Neutrophil (primary cell): ENCODE measurements around the gene GET4.
"Not testable (repeated sequence)": the region's sequence is repeated elsewhere in the genome, so short reads cannot be mapped to it uniquely, and the experiment has no call there.

ENCODE experiments used
- H3K27ac ChIP-seq: fragments of 200-600 bp; sonication (generic); 2 replicates; pipeline ENCODE4 v1.5.1; 2016; ENCODE audit warnings: mild to moderate bottlenecking, moderate library complexity
- H3K27me3 ChIP-seq: fragments of 200-600 bp; sonication (generic); 2 replicates; pipeline ENCODE4 v1.6.0; 2016; ENCODE audit warnings: mild to moderate bottlenecking
- H3K36me3 ChIP-seq: fragments of 200-600 bp; sonication (generic); 2 replicates; pipeline ENCODE4 v1.5.1; 2017
- H3K4me1 ChIP-seq, 2 experiments: fragments of 200-600 bp in 1 of 2; sonication (generic) in 1 of 2; 1 replicate in 1 of 2; 2 replicates in 1 of 2; pipeline versions ENCODE4 v1.5.1 to v1.6.1; 2013 to 2016; ENCODE audit warnings: low read depth in 1 of 2, low read length in 1 of 2, mild to moderate bottlenecking in 1 of 2, moderate library complexity in 1 of 2; ENCODE audit not compliant: control insufficient read depth in 1 of 2, insufficient read depth in 1 of 2
- H3K4me3 ChIP-seq, 2 experiments: fragments of 200-600 bp in 1 of 2; sonication (generic) in 1 of 2; 1 replicate in 1 of 2; 2 replicates in 1 of 2; pipeline ENCODE4 v1.5.1; 2013 to 2016; ENCODE audit warnings: low read depth in 1 of 2, low read length in 1 of 2, mild to moderate bottlenecking in 1 of 2, moderate library complexity in 1 of 2
- H3K9me3 ChIP-seq: fragments of 200-600 bp; sonication (generic); 2 replicates; pipeline ENCODE4 v1.5.1; 2016
- TF ChIP-seq, protein P1 (sequence below): fragments of 200-600 bp; sonication (generic); IDR thresholded peaks from 2 replicates; pipeline ENCODE4 v1.5.1; 2016; ENCODE audit warnings: antibody characterized with exemption

GET4 gene

DNA sequence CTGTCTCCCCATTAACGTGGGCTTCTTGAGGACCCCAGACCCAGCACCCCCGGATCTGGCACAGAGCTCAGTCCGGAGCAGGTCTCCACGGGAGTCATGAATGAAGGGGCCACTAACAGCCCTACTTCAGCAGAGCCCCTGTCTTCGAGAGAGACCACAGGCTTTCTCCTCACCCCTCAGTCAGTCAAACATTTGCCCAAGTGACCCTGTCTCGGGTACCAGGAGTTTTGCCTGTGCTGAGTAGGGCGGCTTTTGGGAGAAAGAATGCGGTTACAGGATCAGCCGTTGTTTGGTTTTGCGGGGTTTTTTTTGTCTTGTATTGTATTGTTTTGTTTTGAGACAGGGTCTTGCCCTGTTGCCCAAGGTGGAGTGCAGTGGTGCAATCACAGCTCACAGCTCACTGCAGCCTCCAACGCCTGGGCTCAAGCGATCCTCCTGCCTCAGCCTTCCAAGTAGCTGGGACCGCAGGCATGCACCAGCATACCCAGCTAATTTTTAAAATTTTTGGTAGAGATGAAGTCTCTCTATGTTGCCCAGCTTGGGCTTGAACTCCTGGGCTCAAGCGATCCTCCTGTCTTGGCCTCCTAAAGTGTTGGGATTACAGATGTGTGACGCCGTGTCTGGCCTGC lies 61.6 kb downstream of the GET4 start:
- Histone ChIP-seq H3K36me3 (peaks cover 44% of the 10 kb centered on the region), H3K27ac (no peak overlapping the region), H3K9me3 (no peaks in the 10 kb centered on the region), H3K27me3 (no peaks in the 10 kb centered on the region), H3K4me3 (no peak overlapping the region), H3K4me1 (no peaks in the 10 kb centered on the region)
- TF ChIP-seq, protein P1, sequence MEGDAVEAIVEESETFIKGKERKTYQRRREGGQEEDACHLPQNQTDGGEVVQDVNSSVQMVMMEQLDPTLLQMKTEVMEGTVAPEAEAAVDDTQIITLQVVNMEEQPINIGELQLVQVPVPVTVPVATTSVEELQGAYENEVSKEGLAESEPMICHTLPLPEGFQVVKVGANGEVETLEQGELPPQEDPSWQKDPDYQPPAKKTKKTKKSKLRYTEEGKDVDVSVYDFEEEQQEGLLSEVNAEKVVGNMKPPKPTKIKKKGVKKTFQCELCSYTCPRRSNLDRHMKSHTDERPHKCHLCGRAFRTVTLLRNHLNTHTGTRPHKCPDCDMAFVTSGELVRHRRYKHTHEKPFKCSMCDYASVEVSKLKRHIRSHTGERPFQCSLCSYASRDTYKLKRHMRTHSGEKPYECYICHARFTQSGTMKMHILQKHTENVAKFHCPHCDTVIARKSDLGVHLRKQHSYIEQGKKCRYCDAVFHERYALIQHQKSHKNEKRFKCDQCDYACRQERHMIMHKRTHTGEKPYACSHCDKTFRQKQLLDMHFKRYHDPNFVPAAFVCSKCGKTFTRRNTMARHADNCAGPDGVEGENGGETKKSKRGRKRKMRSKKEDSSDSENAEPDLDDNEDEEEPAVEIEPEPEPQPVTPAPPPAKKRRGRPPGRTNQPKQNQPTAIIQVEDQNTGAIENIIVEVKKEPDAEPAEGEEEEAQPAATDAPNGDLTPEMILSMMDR: no peak

DNA sequence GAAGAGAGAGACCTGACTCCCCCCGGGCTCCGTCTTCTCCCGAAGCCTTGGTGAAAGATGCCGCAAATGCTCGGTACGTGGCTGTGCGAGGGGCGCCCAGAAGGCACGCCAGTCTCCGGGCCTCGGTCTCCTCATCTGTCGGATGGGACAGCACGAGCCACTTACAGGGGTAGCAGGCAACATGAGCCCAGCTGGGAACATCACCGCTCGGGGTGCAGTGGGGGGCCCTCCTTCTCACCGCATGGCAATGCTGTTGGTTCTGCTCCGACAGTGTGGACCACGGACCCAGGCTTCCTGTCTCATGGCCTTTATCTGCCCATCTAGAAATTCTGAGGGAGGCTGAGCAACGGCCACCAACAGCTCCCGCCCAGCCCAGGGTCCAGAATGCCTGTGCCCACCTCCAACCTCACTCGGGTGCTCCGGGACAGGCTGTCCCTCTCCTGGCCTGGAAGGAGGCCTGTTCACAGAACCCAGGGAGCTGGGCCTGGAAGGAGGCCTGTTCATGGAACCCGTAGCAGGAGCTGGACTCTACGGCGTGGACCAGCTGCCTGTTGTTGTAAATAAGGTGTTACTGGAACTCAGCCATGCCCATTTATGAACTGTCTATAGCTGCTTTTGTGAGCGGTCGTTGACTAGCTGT lies 62.3 kb downstream of the GET4 start:
- H3K9me3 ChIP-seq: no peaks in the 10 kb centered on the region

DNA sequence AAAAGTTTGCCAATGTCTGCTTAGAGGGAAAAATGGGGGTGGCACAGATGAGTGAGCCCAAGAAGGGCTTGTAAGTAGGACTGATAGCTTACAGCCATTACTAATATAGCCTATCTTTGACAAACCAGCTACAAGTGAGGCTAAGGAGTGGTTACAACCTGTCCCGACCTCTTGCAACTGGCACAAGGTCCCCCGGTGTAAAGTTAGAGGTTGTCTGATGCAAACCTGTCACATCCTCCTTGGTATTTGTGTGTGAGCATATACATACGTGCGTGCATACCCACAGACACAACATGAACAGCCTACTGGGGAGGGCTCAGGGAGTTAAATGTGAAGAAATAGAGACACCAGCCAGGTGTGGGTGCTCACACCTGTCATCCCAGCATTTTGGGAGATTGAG lies 63.5 kb downstream of the GET4 start:
- H3K36me3 ChIP-seq: peaks cover 32% of the 10 kb centered on the region
- H3K4me3 ChIP-seq: no peak overlapping the region
- H3K9me3 ChIP-seq: no peaks in the 10 kb centered on the region
- no peaks in the 10 kb centered on the region for H3K27me3 ChIP-seq
- H3K27ac ChIP-seq: no peak overlapping the region
- TF ChIP-seq, protein P1: no peak
- no peaks in the 10 kb centered on the region for H3K4me1 ChIP-seq

More for the DNA sequence above, 62.3 kb downstream of the GET4 start:
- TF ChIP-seq, protein P1: no peak
- no peak overlapping the region for H3K4me3 ChIP-seq
- no peaks in the 10 kb centered on the region for H3K4me1 ChIP-seq
- H3K27ac ChIP-seq: no peak overlapping the region
- H3K36me3 ChIP-seq: peaks cover 40% of the 10 kb centered on the region
- no peaks in the 10 kb centered on the region for H3K27me3 ChIP-seq

DNA sequence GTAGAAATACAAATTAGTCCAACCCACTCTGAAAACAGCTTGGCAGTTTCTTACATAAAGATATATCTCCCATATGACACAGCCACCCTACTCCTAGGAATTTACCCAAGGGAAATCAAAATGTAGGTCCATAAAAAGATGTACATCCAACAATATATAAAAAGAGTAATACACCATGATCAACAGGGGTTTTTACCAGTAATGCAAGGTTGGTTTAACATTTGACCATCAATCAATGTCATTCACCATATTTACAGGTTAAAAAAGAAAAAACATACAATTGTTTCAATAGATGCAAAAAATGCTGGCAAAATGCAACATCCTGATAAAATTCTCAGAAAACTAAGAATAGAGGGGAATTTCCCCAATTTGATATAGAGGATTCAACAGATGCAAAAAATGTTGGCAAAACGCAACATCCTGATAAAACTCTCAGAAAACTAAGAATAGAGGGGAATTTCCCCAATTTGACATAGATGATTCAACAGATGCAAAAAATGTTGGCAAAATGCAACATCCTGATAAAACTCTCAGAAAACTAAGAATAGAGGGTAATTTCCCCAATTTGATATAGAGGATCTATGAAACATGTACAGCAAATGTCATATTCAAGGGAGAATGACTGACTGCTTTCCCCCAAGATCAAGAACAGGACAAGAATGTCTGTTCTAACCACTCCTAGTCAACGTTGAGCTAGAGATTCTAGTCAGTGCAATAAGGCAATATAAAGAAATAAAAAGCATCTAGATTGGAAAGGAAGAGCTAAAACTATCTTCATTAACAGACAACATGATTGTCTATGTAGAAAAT lies 64.5 kb downstream of the GET4 start:
- no peak overlapping the region for H3K27ac ChIP-seq
- H3K4me1 ChIP-seq: no peaks in the 10 kb centered on the region
- TF ChIP-seq, protein P1: no peak
- no peaks in the 10 kb centered on the region for H3K9me3 ChIP-seq
- no peak overlapping the region for H3K4me3 ChIP-seq
- peaks cover 32% of the 10 kb centered on the region for H3K36me3 ChIP-seq
- no peaks in the 10 kb centered on the region for H3K27me3 ChIP-seq

DNA sequence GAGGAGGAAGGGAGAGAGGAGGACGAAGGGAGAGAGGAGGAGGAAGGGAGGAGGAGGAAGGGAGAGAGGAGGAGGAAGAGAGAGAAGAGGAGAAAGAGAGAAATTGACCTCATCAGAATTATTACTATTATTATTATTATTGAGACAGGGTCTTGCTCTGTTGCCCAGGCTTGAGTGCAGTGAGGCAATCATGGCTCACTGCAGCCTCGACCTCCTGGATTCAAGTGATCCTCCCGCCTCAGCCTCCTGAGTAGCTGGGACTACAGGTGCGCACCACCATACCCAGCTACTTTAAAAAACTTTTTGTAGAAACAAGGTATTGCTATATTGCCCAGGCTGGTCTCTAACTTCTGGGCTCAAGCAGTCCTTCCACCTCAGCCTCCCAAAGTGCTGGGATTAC lies 67.4 kb downstream of the GET4 start:
- not testable (repeated sequence) for H3K9me3 ChIP-seq, H3K27me3 ChIP-seq, H3K4me1 ChIP-seq, H3K27ac ChIP-seq, H3K4me3 ChIP-seq
- H3K36me3 ChIP-seq: peaks cover 22% of the 10 kb centered on the region

DNA sequence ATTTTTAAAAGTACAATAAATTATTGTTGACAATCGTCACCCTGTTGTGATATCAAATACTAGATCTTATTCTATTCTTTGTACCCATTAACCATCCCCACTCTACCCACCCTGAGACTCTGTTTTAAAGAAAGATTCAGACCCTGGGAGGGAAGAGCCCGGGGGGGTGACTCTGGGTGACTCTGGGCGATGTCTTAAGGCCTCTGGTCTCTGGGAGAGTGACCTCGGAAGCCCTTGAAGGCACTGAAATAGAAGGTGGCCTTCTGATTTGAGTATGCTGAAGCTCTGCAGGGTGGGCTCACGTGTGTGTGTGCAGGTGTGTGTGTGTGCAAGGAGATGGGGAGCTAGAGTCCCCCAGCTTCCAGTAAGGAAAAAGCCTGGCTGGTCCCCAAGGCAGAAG lies 68.4 kb downstream of the GET4 start:
- H3K27ac ChIP-seq: no peak overlapping the region
- peaks cover 10% of the 10 kb centered on the region in 2 experiments for H3K4me1 ChIP-seq
- H3K4me3 ChIP-seq: no peak overlapping the region
- H3K27me3 ChIP-seq: no peaks in the 10 kb centered on the region
- peaks cover 28% of the 10 kb centered on the region for H3K36me3 ChIP-seq
- H3K9me3 ChIP-seq: no peaks in the 10 kb centered on the region
- TF ChIP-seq, protein P1: no peak
